Anterior cingulate cortex (tissue), 58 donors: ENCODE results near the gene FTCD.
"Not testable (repeated sequence)": the region's sequence is repeated elsewhere in the genome, so short reads cannot be mapped to it uniquely, and the experiment has no call there.

Source experiments
- DNase-seq, 58 donors: peaks; one replicate each; lab custom pipeline; 2025; lab: John Stamatoyannopoulos, UW

The FTCD gene

DNA sequence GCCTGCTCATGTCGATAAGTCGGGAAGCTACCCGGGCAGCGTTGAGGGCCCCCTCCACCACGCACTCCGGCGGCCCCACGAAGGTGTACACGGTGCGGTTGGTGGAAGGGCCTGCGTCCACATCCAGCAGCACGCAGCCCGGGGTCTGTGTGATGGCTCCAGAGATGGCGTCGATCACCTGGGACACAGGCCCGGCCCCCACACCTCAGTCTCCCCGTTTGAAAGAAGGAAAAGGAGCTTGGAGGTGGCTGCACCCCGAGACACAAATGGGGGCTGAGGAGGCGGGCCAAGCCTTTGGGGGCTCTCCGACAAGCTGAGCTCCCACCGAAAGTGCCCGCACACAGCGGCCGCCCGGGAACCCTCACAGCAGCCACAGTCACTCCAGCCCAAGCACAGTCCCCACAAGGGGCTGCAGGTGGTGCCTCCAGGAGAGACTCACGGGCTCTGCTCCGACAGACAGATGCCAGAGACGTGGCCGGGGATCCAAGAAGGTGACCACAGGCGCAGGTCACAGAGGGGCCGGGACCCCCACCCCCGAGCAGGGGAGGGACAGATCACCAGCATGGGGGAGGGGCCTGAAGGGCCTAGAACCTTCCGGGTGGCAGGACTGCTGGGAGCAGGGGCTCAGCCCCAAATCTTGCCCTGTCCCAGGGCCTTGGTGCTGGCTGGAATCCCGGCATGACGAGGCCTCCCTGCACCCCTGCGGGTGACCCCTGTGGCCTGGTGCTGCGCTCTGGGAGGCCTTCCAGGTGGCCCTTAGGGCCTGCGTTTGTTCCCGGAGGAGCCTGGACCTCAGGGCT lies 1.0 kb downstream of the FTCD start:
- DNase-seq = no peak

DNA sequence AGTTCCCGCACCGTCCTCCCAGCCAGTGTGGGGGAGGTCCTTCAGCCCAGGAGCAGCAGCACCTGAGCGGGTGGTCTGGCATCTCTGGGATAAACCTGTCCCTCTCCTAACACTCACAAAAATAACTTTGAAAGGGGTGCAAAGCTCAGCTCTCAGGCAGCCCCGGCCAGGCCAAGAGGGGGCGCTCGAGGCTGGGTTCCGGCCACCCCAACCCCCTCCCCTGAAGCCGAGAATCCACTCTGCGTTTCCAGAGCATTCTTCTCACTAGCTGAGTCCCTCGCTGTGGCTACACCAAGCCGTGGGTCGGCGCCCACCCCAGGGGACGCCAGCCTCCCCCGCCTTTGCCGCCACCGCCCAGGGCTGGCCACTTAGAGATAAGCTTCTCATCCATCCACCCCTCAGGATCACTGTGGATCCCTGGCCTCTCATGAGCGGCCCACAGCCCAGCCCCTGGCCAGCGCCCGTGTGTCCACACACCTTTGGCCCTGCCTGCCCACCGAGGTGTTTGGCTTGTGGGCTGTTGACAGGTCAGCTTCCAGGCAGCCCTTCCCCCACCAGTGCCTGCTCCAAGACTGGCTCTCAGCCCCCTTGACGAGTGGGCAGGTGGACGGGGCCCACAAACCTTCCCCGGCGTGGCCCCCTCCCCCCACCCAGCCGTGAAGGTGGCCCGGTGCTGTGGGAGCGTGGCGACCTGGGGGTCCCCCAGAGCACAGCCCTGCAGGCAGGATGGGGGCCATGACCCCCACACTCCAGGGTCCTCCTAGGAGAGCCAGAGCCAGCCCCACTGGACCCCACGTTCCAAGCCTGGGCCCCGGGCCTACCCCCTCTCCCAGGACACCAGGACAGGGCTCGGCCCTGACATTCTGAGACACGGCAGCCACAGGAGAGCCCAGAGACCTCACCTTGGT lies 1.9 kb downstream of the FTCD start:
- DNase-seq = peak in 26 of 58 donors; percentile 4 to 65 (median 31)

DNA sequence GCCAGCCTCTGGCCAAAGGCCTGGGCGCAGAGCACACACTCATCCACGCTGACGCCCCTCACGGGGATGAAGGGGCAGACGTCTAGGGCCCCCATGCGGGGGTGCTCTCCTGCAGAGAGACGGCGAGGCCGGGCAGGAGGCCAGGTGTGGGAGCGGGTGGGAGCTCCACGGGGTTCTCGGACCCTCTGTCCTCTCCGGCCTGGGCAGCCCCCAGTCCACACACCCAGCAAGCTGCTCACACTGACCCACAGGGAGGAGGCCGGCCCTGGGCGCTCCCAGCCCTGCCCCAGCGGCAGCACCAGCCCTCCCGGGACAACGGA lies 2.5 kb downstream of the FTCD start:
- no peak for DNase-seq

DNA sequence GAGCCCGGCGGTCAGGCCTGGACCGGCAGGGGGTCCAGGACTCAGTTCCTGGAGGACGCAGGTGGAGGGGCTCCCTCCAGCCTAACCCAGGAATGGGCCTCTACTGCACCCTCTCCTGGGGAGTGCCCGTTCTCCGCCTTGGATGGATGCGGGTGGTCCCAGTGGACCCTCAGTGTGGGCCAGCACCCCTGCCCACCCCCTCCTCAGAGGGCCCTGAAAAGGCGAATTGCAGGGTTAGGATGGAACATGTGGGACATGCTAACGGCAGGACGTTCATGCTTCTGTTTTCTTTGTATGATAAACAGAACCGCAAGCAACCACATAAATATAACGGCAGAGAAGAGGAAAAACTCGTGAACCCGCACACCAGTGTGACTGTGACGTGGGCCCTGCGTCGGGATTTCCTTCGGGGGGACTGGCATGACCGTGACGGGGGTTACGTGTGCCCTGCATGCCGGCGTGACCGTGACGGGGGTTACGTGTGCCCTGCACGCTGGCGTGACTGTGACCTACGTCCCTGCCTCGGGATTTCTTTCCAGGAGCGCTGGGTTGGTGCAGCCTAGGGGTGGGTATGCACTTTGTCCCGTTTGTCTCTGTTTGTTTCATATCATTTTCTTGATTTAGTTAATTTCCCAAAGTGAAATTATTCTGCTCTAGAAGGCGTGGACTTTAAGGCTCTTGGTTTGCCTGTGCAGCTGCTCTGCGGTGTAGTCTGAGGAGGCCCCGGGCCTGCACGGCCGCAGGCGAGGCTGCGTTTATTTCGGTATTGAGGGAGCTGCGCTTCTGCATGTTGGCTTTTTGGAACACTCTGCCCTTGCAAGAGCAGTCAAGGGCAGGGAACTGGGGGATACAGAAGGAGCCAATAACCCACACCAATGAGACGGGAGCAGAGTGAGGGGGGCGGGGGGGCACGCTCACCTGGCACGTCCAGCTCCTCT lies 3.1 kb downstream of the FTCD start:
- no peak for DNase-seq

DNA sequence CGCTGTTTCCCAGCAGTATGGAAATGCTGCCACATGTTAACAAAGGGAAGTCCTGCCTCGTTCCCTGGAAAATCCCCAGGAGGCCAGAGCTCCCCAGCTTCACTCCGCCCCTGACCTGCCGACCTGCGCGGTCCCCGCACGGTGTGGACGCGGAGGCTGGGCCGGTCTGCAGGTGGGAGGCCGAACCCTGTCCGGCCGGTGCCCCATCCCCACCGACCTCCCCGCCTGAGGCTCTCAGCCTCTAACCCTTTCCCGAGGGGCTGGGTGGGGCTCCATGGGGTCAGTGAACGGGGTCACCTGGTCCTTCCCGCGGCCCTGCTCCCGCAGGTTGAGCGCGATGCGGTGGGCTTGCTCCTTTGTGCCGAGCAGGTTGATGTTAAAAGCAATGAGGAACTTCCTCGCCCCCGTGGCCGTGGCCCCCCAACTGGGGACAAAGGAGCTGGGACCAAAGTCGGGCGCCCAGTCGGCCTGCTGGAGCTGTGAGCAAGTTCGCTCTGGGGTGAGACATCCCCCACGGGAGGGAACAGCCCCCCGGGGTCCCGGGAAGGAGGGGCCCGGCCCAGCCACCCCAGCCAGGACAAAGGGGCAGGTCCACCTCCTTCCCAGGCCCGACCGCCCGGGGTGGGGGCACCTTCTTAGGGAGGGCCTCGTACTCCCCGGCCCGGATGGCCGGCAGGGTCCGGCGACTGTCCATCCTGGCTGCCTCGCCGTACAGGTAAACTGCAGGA lies 4.0 kb downstream of the FTCD start:
- no peak for DNase-seq

DNA sequence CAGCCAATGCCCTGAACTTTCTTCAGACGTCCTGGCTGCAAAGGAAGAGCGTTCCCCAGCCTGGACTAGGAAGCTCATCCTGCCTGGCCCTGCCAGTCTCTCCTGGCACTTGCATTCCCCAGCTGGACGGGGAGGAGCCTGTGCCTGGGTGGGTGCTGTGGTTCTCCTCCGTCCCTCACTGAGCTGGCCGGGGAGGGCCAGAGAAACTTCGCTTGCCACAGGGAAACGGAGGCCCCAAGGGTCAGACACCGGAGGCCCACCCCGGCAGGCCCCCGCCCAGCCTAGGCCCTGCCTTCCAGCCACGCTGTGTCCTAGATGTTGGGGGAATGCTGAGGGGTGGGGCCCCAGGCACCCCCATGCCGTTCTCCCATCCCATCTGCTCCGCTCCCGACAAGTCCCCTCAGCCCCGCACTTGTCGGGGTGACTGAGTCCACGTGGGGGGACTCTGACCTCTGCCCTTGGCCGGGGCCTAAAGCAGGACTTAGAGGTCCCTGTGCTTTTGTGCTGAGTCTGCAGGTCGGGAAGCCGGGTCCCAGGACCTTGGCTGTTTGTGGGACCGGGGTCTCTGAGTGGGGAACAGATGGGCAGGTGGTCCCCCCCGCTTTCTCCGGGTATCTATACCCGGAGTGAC lies 4.8 kb downstream of the FTCD start:
- peak in 9 of 58 donors; percentile 5 to 51 (median 36) for DNase-seq

DNA sequence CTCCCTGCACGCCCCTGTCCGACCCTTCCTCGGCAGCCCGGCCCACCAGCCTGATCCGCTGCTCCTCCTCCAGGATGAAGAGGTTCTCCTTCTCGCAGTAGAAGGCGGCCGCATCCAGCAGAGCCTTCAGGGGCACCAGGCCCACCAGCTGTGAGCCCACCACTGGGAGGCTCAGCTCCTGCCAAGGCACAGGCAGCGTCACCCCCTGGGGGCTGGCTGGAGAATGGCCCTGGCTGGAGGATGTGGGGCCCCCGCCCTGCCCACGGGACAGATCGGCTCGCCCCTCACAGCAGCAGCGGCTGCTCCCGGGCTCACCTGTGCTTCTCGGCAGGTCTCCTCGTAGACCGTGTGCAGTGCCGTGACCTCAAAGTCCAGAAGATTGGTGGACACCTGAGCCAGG lies 5.3 kb downstream of the FTCD start:
- DNase-seq = no peak

DNA sequence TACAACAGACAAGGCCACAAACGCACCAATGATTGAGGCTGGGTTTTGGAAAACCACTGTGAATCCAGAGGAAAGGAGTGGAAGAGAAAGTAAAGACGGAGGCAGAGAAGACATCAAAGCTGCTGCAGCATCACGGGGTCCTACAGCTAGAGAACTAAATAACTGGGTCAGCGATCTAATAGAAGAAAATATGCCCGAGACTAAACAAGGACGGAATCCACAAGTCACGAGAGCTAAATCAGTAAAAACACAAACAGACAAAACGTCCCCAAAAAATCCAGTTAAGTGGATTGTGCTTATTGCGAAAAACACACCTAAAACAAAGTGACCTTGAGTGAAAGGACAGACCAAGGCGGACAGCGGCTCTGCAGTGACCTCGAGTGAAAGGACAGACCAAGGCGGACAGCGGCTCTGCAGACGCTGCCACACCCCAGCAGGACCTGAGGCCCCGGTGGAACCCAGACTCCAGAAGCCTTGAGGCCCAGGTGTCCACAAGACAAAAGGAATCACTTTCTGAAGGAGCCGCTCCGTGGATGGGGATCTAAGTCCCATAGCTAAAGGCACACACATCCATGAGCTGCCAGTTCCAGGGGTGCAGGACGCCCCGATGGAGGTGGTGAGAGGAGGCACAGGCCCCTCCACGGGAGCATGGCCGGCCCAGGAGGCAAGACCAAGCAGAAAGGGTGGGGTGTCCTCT lies 6.0 kb downstream of the FTCD start:
- DNase-seq = no peak

DNA sequence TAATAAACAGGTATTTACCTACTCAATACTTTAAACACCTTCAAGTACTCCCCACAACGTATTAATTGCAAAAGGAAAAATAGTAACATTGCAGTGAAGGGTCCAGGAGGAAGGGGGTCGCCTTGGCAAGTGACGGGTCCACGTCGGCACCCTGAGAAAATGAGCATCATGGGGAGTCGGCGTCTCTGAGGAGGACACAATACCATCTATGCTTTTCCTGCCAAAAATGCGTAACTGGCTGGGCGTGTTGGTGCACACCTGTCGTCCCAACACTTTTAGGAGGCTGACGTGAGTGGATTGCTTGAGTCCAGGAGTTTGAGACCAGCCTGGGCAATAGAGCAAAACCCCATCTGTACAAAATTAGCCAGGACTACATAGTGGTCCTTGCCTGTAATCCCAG lies 7.3 kb downstream of the FTCD start:
- DNase-seq = no peak

DNA sequence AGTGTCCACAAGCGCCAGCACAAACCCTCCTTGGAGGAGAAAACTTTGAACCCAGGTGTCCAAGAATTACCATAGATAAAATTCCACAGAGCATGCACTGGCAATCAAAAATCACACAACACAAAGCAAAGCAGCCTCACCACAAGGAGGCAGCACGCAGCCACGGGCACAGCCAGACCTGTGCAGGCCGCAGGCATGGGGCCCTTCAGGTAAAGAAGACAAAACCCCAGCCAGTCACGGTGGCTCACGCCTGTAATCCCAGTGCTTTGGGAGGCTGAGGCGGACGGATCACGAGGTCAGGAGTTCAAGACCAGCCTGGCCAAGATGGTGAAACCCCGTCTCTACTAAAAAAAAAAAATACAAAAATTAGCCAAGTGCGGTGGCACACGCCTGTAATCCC lies 8.0 kb downstream of the FTCD start:
- not testable (repeated sequence) for DNase-seq

DNA sequence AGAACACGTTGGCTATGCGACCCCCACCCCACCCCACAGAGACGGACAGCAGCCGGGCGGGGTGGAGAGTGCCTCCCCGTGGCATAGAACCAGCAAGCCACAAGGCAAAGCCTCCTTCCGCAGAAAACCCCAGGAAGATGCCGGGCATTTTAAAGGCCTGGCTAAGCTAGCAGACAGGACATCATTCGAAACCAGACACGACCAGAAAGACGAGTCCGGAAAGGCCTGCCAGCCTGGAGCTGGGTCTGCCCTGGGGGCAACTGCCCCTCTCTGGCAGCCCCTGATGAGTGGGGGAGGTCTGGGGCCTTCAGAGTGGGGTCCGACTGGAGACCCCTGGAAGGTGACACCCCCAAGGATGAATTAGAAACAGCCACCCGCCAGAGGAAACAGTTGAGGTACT lies 8.5 kb downstream of the FTCD start:
- no peak for DNase-seq

DNA sequence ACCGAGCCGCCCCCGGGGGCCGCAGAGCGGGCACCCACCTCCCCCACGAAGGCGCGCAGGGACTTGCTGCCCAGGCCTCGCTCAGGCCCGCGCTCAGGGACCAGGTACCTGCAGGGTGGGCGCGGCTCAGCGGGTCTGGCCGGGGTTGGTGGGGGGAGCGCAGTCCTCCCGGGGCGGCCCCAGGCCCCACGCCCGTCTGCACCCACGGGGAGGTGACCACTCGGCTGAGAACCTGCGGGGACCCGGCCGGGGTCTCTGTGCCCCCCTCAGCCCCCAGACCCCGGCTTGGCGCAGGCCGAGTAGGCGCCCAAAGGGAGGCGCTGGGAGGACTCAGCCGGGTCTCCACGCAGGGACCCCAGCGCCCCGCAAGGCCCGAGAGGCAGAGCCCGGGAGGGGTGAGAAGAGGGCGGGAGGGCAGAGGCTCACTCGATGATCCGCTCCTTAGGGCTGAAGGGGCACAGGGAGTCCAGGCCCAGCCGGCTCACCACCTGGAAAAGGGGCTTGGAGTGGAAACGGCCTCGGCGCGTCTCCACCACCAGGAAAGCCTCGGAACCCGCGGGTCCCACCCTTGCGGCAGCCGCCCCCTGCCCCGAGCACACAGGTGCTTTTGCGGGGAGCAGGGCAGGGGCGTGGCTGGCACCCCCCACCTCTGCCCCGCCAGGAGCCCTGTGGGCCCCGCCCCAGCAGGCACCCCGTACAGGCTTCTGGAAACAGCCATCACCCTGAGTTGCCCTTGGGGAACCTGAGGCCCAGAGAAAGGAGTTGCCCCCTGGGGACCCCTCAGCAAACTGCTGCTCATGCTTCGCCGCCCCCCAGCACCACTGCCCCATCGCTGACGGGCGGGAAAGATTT lies 9.3 kb downstream of the FTCD start:
- no peak for DNase-seq

DNA sequence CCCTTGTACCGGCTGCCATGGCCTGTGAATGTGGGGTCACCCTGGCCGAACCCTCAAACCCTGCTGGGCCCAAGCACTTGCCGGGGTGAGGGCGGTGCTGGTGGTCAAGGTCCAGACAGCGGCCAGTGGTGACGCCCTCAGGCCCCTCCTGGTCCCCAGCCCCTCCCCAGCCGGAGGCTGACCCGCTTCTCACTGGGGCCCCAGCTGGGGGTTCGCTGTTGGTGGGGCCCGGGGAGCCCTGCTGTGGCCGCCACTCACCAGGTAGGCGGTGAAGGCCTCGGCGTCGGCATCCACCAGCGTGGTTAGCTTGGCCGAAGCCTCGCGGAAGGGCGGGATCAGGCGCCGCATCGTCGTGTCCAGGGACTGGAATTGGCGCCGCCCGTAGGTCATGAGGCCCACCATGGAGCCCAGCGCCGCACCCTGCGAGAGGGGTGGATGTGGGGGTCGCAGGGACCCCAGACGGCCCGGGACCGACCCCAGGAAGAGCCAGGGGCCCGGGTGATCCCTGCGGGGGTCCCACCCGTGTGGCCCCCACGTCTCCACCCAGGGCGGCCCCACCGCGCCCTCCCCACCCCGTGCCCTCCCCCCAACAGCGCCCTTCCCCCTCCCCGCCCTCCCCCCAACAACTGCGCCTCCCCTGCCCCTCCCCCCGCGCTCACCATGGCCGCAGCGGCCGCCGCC lies 10.1 kb downstream of the FTCD start:
- DNase-seq = no peak

DNA sequence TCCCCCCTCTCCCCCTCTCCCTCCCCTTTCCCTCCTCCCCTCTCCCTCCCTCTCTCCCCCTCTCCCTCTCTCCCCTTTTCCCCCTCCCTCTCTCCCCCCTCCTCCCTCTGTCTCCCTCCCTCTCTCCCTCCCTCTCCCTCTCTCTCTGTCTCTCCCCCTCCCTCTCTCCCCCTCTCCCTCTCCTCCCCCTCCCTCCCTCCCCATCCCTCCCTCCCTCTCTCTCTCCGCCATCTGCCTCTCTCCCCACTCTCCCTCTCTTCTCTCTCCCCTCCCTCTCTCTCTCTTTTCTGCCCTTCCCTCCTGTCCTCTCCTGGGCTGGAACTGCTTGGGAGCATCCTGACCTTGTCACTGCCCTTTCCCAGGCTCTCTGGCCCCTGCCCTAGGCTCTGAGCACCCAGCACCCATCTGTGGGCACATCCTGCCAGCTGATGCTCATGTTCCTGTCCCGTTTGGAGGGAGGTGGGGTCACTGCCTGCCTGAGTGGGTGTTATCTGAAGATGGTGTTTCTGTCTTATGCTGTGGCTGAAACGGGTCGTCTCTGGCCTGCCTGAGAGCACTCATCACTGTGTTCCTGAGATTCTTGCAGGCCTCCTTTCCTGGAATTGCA lies 10.8 kb downstream of the FTCD start:
- DNase-seq = peak in 6 of 58 donors; percentile 9 to 75 (median 30)

DNA sequence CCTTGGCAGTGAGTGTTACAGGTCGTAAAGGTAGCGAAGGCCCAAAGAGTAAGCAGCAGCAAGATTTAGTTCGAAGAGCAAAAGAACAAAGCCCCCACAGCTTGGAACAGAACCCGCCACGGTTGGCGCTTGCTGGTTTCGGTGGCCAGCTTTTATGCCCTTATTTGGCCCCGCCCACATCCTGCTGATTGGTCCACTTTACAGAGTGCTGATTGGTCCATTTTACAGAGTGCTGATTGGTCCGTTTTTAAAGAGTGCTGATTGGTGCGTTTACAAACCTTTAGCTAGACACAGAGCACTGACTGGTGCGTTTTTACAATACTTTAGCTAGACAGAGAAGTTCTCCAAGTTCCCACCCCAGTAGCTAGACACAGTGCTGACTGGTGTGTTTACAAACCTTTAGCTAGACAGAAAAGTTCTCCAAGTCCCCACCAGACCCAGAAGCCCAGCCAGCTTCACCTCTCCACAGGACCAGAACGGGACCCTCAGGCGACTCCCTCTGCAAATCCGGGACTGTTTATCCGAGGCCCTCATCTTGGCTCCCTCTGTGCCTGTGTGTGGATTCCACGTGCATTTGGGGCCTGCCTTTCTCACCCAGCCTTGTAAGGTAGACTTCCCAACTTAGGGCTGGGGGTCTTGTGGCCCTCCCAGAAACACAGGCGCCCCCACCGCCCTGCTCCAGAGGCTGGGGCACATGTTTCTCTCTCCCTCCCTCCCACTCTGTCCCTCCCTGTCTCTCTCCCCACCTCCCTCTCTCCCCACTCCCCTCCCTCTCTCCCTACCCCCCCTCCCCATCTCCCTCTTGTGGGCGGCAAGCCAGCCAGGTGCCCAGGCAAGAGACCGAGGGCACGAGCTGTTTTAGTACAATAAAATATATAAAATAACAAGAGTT lies 12.6 kb downstream of the FTCD start:
- no peak for DNase-seq
